OCI-M1 (cell line): ENCODE data around the gene ITGA7.

Source experiments
- DNase-seq: peaks from one replicate; lab custom pipeline; 2025; lab: John Stamatoyannopoulos, UW

ITGA7 gene

DNA sequence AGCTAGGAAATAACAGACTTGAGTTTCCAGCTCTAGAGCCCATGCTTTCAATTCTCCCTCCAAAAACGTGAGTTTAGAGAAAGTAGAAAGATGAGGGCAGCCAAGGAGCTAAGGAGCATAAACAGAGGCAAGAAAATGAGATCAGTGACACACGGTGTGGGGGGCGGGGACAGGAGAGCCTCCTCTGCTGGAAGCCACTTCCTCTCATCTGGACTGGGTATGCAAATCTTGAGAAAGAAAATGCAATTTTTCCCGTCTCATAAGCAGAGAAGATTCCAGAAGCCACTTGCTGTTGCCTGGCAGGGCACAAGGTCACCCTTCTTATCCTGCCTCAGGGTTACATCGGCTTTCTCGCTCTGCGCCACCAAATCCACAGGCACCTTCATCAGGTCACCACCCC, 65.0 kb downstream of the ITGA7 start:
- DNase-seq: no peak

DNA sequence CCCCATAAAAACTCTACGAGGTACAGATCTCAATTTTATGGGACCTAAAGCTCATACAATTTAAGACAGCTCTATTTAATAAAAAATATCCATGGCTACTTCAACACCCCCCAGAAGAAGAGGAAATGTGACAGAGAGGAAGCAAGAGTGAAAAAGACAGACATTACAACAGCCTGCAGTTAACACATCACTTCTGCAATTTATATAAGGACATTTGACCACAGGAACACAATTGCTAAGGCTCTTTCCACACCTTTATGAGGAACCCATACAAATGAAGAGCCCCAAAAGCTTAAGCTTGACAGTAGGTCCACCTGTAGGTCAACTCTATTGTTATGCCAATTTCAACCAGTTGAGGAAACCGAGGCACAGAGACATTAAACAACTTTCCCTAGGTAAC, 65.4 kb downstream of the ITGA7 start:
- peak; percentile 17 for DNase-seq

- DNase-seq: no peak
These were observed 66.1 kb downstream of the ITGA7 start for GRCh38 chr12:55641595-55641994.

- DNase-seq: no peak
These were observed 70.2 kb downstream of the ITGA7 start for GRCh38 chr12:55637467-55637866.

- no peak for DNase-seq
These were observed 70.9 kb downstream of the ITGA7 start, which contains the start of gene OR10P1 for GRCh38 chr12:55636853-55637252. TSS of gene OR10P1 (plus strand) at chr12:55636892. CDS start at chr12:55636892, 0 bp downstream.

- no peak for DNase-seq
These were observed 71.5 kb downstream of the ITGA7 start for GRCh38 chr12:55636116-55636655.
